HG02571 (cell line): ENCODE measurements around the gene OSBPL10.
"Not testable (repeated sequence)": the region's sequence is repeated elsewhere in the genome, so short reads cannot be mapped to it uniquely, and the experiment has no call there.

ENCODE experiments used
- ATAC-seq: cut with Tn5 transposase; IDR thresholded peaks from one replicate; pipeline ENCODE4 v1.9.1; 2021; ENCODE audit warnings: mild to moderate bottlenecking, moderate library complexity; ENCODE audit not compliant: unreplicated experiment

The OSBPL10 gene

DNA sequence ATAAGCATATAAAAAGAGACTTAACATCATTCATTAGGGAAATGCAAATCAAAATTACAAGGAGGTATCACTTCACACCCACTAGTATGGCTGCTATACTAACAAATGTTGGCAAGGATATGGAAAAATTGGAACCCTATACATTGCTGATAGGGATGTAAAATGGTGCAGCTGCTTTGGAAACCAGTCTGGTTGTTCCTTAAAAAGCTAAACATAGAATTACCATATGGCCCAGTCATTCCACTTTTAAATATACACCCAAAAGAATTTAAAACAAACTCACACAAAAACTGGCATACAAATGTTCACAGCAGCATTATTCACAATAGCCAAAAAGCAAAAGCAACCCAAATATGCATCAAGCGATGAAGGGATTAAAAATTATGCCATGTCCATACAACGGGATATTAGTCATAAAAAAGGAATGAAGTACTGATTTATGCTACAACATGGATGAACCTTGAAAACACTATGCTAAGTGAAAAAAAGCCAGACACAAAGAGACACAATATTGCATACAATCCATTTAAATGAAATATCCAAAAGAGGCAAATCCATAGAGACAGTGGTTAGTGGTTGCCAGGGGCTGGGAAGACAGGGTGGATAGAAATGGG, 118.3 kb downstream of the OSBPL10 start:
- no peak for ATAC-seq

GRCh38 chr3:31861826-31862225, 119.2 kb downstream of the OSBPL10 start:
- ATAC-seq = no peak

DNA sequence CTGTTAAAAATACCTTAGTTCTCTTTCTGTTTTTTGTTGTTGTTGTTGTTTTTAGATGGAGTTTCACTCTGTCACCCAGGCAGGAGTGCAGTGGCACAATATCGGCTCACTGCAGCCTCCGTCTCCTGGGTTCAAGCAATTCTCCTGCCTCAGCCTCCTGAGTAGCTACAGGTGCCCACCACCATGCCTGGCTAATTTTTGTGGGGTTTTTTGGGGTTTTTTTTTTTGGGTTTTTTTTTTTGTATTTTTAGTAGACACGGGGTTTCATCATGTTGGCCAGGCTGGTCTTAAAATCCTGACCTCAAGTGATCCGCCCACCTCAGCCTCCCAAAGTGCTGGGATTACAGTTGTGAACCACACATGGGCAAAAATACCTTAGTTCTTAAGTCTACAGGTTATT, 120.4 kb downstream of the OSBPL10 start:
- ATAC-seq = not testable (repeated sequence)

DNA sequence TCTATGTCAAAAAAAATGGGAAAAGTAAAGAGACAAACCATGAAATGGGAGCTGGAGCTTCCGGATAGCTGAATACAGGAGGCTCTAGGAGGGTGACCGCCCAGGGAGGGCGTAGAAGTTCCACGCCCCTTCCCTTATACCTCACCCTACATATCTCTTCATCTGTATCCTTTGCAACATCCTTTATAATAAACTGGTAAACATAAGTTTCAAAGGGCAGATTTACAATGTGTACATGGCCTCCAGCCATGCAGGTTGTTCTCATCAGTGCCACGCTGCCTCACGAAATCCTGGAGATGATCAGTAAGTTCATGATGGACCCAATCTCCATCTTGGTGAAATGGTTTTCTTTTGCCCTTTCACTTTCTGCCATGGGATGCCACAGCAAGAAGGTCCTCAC, 121.8 kb downstream of the OSBPL10 start:
- no peak for ATAC-seq

DNA sequence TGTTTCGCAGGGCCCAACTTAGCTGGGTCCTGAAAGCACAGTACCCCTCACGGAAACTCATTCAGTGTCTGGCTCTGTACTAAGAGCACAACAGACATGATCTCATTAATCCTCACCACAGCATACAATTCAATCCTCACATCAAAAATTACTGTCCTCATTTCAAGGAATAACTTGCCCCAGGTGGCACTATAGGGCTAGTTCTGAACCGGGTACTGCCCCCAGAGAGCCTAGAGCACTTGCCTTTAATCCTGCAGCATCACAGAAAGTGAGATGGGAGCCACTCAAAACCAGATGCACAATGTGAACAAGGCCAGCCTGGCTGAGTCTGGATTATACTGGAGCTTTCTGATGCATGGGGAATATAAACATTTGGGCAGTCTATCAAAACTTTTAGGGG, 122.6 kb downstream of the OSBPL10 start:
- ATAC-seq = no peak

GRCh38 chr3:31853580-31853979, 127.5 kb downstream of the OSBPL10 start:
- ATAC-seq = no peak

- no peak for ATAC-seq
Measured at GRCh38 chr3:31851278-31851677, 129.8 kb downstream of the OSBPL10 start.

- no peak for ATAC-seq
Measured at GRCh38 chr3:31848911-31849310, 132.2 kb downstream of the OSBPL10 start.

DNA sequence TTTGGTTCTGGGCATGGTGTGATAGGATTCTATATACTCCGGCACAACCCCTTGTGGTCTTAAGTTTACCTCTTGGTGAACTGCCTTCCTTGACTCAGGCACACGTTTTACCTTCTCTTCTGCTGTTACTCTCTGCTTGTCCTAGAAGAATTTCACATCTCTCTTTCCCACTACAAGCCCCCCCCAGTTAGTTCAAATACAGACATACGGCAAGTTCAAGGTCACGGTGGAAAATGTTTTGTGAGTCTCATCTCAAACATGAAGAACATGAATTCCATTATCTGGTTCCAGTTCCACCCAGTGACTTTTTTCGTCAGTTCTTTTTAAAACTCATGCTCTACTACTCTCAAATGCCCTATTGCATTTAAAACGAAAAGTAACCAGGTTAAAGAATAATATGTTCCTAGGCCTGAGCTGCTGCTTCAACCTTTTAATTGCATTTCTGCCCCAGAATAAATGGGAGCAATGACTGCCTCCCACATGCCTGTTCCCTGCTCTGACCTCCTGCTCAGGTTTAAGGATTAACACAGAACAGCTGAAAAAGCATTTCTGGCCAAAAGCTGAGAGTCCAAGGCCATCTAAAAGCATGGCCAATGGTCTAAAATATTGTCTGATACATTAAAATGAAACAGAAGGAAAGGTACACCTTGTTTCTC, 132.8 kb downstream of the OSBPL10 start:
- ATAC-seq = no peak

- ATAC-seq = no peak
Measured at GRCh38 chr3:31847760-31848159, 133.3 kb downstream of the OSBPL10 start.

GRCh38 chr3:31841515-31841914, 139.5 kb downstream of the OSBPL10 start:
- no peak for ATAC-seq

GRCh38 chr3:31840252-31840651, 140.8 kb downstream of the OSBPL10 start:
- ATAC-seq = no peak

GRCh38 chr3:31839144-31839917, 141.7 kb downstream of the OSBPL10 start:
- ATAC-seq = no peak

DNA sequence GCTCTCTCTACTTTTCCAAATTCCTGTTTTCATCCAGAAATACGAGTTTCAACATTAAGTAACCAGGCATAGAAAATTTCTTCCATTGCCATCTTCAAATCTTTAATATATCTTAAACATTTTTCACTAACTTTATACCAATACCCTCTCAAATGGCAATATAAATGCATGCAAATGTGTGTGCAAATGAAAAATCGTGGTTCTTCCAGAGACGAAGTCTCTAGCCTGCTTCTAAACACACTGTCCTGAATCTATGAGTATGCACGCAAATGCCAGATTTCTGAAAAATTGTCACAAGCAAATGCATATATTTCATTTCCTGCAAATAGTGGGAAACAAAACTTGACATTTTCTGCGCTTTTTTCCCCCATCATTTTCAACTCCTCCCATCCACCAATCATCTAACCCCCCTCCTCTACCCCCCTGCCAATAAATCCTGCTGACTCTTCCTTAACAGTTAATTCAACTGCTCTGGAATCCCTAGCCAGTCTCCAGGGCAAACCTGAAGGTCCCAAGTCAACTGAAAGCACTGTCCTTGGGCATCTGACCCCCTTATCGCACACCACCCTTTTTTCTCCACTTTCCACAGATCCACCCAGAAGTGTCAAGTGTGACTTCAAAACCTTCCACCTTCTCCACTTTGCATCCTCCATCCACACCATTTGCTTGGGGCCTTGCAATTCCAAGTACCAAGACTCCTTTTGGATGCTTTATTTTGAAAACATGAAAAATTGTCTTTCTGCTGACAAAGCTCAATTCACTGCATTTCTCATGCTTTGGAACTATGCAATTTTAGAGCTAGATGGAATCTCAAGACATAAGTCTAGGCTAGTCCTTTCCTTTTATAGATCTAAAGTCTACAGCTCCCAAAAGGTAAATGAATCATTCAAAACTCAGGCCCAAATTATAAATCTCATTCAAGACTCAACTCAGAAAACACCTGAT, 144.7 kb downstream of the OSBPL10 start:
- ATAC-seq = no peak

GRCh38 chr3:31833391-31834190, 147.5 kb downstream of the OSBPL10 start:
- no peak for ATAC-seq

- no peak for ATAC-seq
Measured at GRCh38 chr3:31832551-31832950, 148.5 kb downstream of the OSBPL10 start.

GRCh38 chr3:31831591-31831990, 149.5 kb downstream of the OSBPL10 start:
- ATAC-seq = no peak

- ATAC-seq = no peak
Measured at GRCh38 chr3:31829826-31830426, 151.1 kb downstream of the OSBPL10 start.

- no peak for ATAC-seq
Measured at GRCh38 chr3:31829010-31829409, 152.1 kb downstream of the OSBPL10 start.

GRCh38 chr3:31828007-31828406, 153.1 kb downstream of the OSBPL10 start:
- ATAC-seq = no peak
